ENCODE results near the gene KCND3.

DNA sequence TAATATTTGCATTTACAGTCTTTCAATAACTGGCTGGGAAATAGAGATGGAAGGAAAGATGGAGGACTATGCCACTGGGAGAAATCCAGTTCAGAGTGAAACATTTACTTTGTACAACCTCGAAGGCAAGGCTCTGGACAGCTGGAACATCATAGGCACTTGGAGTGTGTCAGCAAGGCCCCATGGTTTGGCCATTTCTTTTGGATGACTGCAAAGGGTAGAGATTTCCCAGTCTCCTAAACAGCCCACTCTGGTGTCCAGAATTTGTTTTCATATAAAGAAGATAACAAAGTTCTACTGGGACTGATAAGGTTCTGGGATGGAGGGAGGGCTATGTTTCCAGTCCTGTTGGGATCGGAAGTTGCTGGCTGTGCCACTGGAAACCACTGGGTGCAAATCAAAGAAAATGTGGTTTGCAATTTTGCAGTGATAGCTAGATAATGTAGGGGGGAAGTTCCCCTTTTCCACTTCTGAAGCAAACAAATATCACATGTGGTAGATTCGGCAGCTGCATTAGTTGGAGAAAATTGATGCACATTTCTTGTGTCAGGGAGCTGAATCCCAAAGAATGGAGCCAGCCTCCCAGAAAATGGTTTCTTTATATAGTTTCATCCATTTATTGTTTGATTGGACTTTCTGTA is 16.2 kb downstream of the KCND3 start:
- TF ChIP-seq POLR2A (IDR thresholded peaks at IDR 0.05) (no peak), EP300 (IDR thresholded peaks at IDR 0.05) (no peak)
- TF ChIP-seq, protein P1, sequence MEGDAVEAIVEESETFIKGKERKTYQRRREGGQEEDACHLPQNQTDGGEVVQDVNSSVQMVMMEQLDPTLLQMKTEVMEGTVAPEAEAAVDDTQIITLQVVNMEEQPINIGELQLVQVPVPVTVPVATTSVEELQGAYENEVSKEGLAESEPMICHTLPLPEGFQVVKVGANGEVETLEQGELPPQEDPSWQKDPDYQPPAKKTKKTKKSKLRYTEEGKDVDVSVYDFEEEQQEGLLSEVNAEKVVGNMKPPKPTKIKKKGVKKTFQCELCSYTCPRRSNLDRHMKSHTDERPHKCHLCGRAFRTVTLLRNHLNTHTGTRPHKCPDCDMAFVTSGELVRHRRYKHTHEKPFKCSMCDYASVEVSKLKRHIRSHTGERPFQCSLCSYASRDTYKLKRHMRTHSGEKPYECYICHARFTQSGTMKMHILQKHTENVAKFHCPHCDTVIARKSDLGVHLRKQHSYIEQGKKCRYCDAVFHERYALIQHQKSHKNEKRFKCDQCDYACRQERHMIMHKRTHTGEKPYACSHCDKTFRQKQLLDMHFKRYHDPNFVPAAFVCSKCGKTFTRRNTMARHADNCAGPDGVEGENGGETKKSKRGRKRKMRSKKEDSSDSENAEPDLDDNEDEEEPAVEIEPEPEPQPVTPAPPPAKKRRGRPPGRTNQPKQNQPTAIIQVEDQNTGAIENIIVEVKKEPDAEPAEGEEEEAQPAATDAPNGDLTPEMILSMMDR (IDR thresholded peaks at IDR 0.05): no peak

All from tibial nerve (tissue), 4 donors.